K562 (cell line): ENCODE data around the gene HOXB5. TPM values are rescaled to one million over a fixed set of nuclear protein-coding genes. Genes with fewer than 3 reads are reported as not detected.
A peak's percentile ranks its signal among the peaks of the same experiment; 100 is the strongest.

ENCODE experiments used
- E2F8 ChIP-seq: fragments of 450-650 bp; IDR thresholded peaks from 2 replicates; pipeline ENCODE4 v1.7.1; 2018; ENCODE audit warnings: mild to moderate bottlenecking, low read depth; ENCODE audit not compliant: partially characterized antibody
- HMGXB4 ChIP-seq: sonication (generic); formaldehyde crosslinking; IDR thresholded peaks from 2 replicates; pipeline ENCODE4 v1.8.1; 2023; ENCODE audit warnings: mild to moderate bottlenecking, missing genetic modification reagents
- KAT2B ChIP-seq: IDR thresholded peaks from one replicate; pipeline ENCODE4 v1.6.1; 2012; ENCODE audit warnings: low read depth, mild to moderate bottlenecking, control low read depth, inconsistent platforms, low read length, moderate library complexity
- NR1H2 ChIP-seq: sonication (generic); formaldehyde crosslinking; IDR thresholded peaks from 2 replicates; pipeline ENCODE4 v1.4.0; 2020; ENCODE audit warnings: mild to moderate bottlenecking, missing genetic modification reagents
- TAF9B ChIP-seq: fragments of 450-650 bp; IDR thresholded peaks from 2 replicates; pipeline ENCODE4 v1.6.1; 2018; ENCODE audit warnings: mild to moderate bottlenecking; ENCODE audit not compliant: partially characterized antibody
- WHSC1 ChIP-seq: IDR thresholded peaks from one replicate; pipeline ENCODE4 v1.6.1; 2012; ENCODE audit warnings: low read length, control low read depth, inconsistent platforms
- XRCC3 ChIP-seq: fragments of 450-650 bp; IDR thresholded peaks from 2 replicates; pipeline ENCODE4 v1.6.1; 2017; ENCODE audit warnings: mild to moderate bottlenecking, moderate library complexity
- ZBTB49 ChIP-seq: sonication (generic); formaldehyde crosslinking; IDR thresholded peaks from 2 replicates; pipeline ENCODE4 v1.8.0; 2022; ENCODE audit warnings: missing genetic modification reagents, mild to moderate bottlenecking, borderline replicate concordance
- ZFP36 ChIP-seq: fragments of 150-350 bp; IDR thresholded peaks from 2 replicates; pipeline ENCODE4 v1.6.1; 2018; ENCODE audit warnings: low read length, low read depth; ENCODE audit not compliant: partially characterized antibody
- ZNF124 ChIP-seq: sonication (generic); formaldehyde crosslinking; IDR thresholded peaks from 2 replicates; pipeline ENCODE4 v1.8.1; 2022; ENCODE audit warnings: missing genetic modification reagents
- polyA plus RNA-seq, 8 experiments: library from polyadenylated mRNA; depleted of rRNA in 4 of 8; stranded (reverse) in 5 of 8; unstranded in 3 of 8; fragments of >200 nt; fragmentation: Nextera tagmentation in 2 of 8; fragmentation: Illumina TruSeq in 1 of 8; extraction: Ambion mirVana in 2 of 8; extraction: Trizol in 1 of 8; gene quantifications; 2 replicates each; pipeline versions ENCODE4 v1.2.1 to v1.2.3, GENCODE V29; 2011 to 2014; ENCODE audit warnings: inconsistent platforms in 1 of 8, missing spikeins in 1 of 8
- total RNA-seq, 7 experiments: library from RNA; depleted of rRNA in 6 of 7; stranded (reverse); fragments of >200 nt in 6 of 7; fragmentation: Illumina TruSeq in 2 of 7; extraction: Trizol in 2 of 7; gene quantifications; 2 replicates each; pipeline versions ENCODE4 v1.2.1 to v1.2.3, GENCODE V29; 2011 to 2021; ENCODE audit warnings: low replicate concordance in 1 of 7
- TF ChIP-seq, protein P1 (sequence below), 3 experiments: fragments of 200-800 bp in 1 of 3; sonication (Bioruptor generic) in 1 of 3; sonication (generic) in 1 of 3; formaldehyde crosslinking in 1 of 3; IDR thresholded peaks; 2 replicates each; pipeline versions ENCODE4 v1.6.1 to v1.8.0; 2016 to 2022; ENCODE audit warnings: mild to moderate bottlenecking in 2 of 3, missing compliant biosample characterization in 2 of 3, missing genetic modification characterization in 2 of 3, missing genetic modification reagents in 1 of 3
- TF ChIP-seq, protein P2 (sequence below): fragments of 450-650 bp; IDR thresholded peaks from 2 replicates; pipeline ENCODE4 v1.6.1; 2017; ENCODE audit warnings: antibody characterized with exemption, mild to moderate bottlenecking

HOXB5 gene
- total and polyA plus RNA-seq, 9 of the 15 experiments (the other 6 are each of a cell fraction or from before 2014, with no cell fraction given), result 0.24 to 2.7 (median 0.65) TPM

GRCh38 chr17:48575673-48576478, 17.7 kb downstream of the HOXB5 start (continued):
- TF ChIP-seq NR1H2 (no peak), XRCC3 (no peak), E2F8 (no peak), ZNF124 (no peak), HMGXB4 (CRISPR knock-in tag) (no peak), ZBTB49 (CRISPR knock-in tag) (no peak), TAF9B (no peak), KAT2B (no peak), ZFP36 (no peak), WHSC1 (no peak)
- TF ChIP-seq, protein P1, sequence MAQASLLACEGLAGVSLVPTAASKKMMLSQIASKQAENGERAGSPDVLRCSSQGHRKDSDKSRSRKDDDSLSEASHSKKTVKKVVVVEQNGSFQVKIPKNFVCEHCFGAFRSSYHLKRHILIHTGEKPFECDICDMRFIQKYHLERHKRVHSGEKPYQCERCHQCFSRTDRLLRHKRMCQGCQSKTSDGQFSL (CRISPR knock-in tag; IDR thresholded peaks at IDR 0.05), result no peak
- TF ChIP-seq, protein P1 (tag; IDR thresholded peaks at IDR 0.05), result peak in 1 of 2 experiments; percentile 54; a peak in 2 of 4 replicates
- TF ChIP-seq, protein P2, sequence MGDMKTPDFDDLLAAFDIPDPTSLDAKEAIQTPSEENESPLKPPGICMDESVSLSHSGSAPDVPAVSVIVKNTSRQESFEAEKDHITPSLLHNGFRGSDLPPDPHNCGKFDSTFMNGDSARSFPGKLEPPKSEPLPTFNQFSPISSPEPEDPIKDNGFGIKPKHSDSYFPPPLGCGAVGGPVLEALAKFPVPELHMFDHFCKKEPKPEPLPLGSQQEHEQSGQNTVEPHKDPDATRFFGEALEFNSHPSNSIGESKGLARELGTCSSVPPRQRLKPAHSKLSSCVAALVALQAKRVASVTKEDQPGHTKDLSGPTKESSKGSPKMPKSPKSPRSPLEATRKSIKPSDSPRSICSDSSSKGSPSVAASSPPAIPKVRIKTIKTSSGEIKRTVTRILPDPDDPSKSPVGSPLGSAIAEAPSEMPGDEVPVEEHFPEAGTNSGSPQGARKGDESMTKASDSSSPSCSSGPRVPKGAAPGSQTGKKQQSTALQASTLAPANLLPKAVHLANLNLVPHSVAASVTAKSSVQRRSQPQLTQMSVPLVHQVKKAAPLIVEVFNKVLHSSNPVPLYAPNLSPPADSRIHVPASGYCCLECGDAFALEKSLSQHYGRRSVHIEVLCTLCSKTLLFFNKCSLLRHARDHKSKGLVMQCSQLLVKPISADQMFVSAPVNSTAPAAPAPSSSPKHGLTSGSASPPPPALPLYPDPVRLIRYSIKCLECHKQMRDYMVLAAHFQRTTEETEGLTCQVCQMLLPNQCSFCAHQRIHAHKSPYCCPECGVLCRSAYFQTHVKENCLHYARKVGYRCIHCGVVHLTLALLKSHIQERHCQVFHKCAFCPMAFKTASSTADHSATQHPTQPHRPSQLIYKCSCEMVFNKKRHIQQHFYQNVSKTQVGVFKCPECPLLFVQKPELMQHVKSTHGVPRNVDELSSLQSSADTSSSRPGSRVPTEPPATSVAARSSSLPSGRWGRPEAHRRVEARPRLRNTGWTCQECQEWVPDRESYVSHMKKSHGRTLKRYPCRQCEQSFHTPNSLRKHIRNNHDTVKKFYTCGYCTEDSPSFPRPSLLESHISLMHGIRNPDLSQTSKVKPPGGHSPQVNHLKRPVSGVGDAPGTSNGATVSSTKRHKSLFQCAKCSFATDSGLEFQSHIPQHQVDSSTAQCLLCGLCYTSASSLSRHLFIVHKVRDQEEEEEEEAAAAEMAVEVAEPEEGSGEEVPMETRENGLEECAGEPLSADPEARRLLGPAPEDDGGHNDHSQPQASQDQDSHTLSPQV, result peak; percentile 47; the same call in 1 of the 2 replicates
